IPS-18c (cell line): ENCODE data around the gene IDI1.
"Not testable (repeated sequence)": the region's sequence is repeated elsewhere in the genome, so short reads cannot be mapped to it uniquely, and the experiment has no call there.

Source experiments
- H3K4me3 ChIP-seq: 2 replicates; pipeline ENCODE4 v1.7.0; 2013; ENCODE audit warnings: low read depth, mild to moderate bottlenecking, low read length, moderate library complexity; ENCODE audit not compliant: insufficient read depth
- H3K9me3 ChIP-seq: one replicate; pipeline ENCODE4 v1.6.1; 2013; ENCODE audit warnings: mild to moderate bottlenecking, low read length, moderate library complexity; ENCODE audit not compliant: control insufficient read depth, insufficient read depth

IDI1 gene

GRCh38 chr10:1015688-1016087 is 33.2 kb downstream of the IDI1 start:
- no peaks in the 10 kb centered on the region for H3K9me3 ChIP-seq
- H3K4me3 ChIP-seq: no peak overlapping the region

- Histone ChIP-seq H3K9me3 (no peaks in the 10 kb centered on the region), H3K4me3 (no peak overlapping the region)
These were observed 37.2 kb downstream of the IDI1 start for GRCh38 chr10:1011696-1012095.

GRCh38 chr10:1010703-1011102 is 38.2 kb downstream of the IDI1 start:
- H3K4me3 ChIP-seq: no peak overlapping the region
- no peaks in the 10 kb centered on the region for H3K9me3 ChIP-seq

- not testable (repeated sequence) for H3K4me3 ChIP-seq, H3K9me3 ChIP-seq
These were observed 39.0 kb downstream of the IDI1 start for GRCh38 chr10:1009947-1010346.

GRCh38 chr10:1009071-1009494 is 39.8 kb downstream of the IDI1 start:
- Histone ChIP-seq H3K4me3 (no peak overlapping the region), H3K9me3 (no peaks in the 10 kb centered on the region)

- no peaks in the 10 kb centered on the region for H3K9me3 ChIP-seq
- H3K4me3 ChIP-seq: no peak overlapping the region
These were observed 41.3 kb downstream of the IDI1 start for GRCh38 chr10:1007583-1007982.

- Histone ChIP-seq H3K9me3 (no peaks in the 10 kb centered on the region), H3K4me3 (no peak overlapping the region)
These were observed 42.3 kb downstream of the IDI1 start for GRCh38 chr10:1006573-1006972.

GRCh38 chr10:1003884-1004670 is 44.8 kb downstream of the IDI1 start:
- Histone ChIP-seq H3K9me3 (no peaks in the 10 kb centered on the region), H3K4me3 (no peak overlapping the region)

GRCh38 chr10:1002425-1003006 is 46.4 kb downstream of the IDI1 start:
- Histone ChIP-seq H3K9me3 (no peaks in the 10 kb centered on the region), H3K4me3 (no peak overlapping the region)

GRCh38 chr10:997266-998022 is 51.5 kb downstream of the IDI1 start:
- Histone ChIP-seq H3K9me3 (no peaks in the 10 kb centered on the region), H3K4me3 (no peak overlapping the region)

GRCh38 chr10:996031-996430 is 52.9 kb downstream of the IDI1 start:
- Histone ChIP-seq H3K9me3 (no peaks in the 10 kb centered on the region), H3K4me3 (no peak overlapping the region)

- H3K4me3 ChIP-seq: no peak overlapping the region
- H3K9me3 ChIP-seq: no peaks in the 10 kb centered on the region
These were observed 53.4 kb downstream of the IDI1 start for GRCh38 chr10:995559-995926.

- no peak overlapping the region for H3K4me3 ChIP-seq
- no peaks in the 10 kb centered on the region for H3K9me3 ChIP-seq
These were observed 53.9 kb downstream of the IDI1 start for GRCh38 chr10:994836-995558.

- no peak overlapping the region for H3K4me3 ChIP-seq
- H3K9me3 ChIP-seq: no peaks in the 10 kb centered on the region
These were observed 56.0 kb downstream of the IDI1 start for GRCh38 chr10:992871-993270.

- no peak overlapping the region for H3K4me3 ChIP-seq
- H3K9me3 ChIP-seq: no peaks in the 10 kb centered on the region
These were observed 56.5 kb downstream of the IDI1 start for GRCh38 chr10:992467-992866.

- Histone ChIP-seq H3K9me3 (no peaks in the 10 kb centered on the region), H3K4me3 (no peak overlapping the region)
These were observed 58.1 kb downstream of the IDI1 start for GRCh38 chr10:990808-991207.
